Left ventricle myocardium inferior (tissue), 1 donor: ENCODE data around the gene ZNF202. TPM values are rescaled to one million over a fixed set of nuclear protein-coding genes. Genes with fewer than 3 reads are reported as not detected.

ENCODE experiments used
- DNase-seq: peaks from one replicate; pipeline ENCODE4 v3.0.0-alpha.2; 2020
- H3K27ac ChIP-seq: fragments of 200-600 bp; replicated peaks from 2 replicates; pipeline ENCODE4 v1.8.0; 2021
- H3K27me3 ChIP-seq: fragments of 200-600 bp; 2 replicates; pipeline ENCODE4 v1.8.0; 2021; ENCODE audit warnings: low read depth
- H3K36me3 ChIP-seq: fragments of 200-600 bp; 2 replicates; pipeline ENCODE4 v1.8.0; 2021
- H3K4me1 ChIP-seq: fragments of 200-600 bp; 2 replicates; pipeline ENCODE4 v1.8.0; 2021
- H3K4me3 ChIP-seq: fragments of 200-600 bp; 2 replicates; pipeline ENCODE4 v1.8.0; 2021; ENCODE audit warnings: mild to moderate bottlenecking, moderate library complexity
- H3K9me3 ChIP-seq: fragments of 200-600 bp; replicated peaks from 2 replicates; pipeline ENCODE4 v1.8.0; 2021
- CTCF ChIP-seq: fragments of 200-600 bp; IDR thresholded peaks from 2 replicates; pipeline ENCODE4 v1.8.0; 2021; ENCODE audit warnings: antibody characterized with exemption, mild to moderate bottlenecking, borderline replicate concordance
- intact Hi-C: fragments of 100-400 bp; cut with micrococcal nuclease; formaldehyde crosslinking; loops from one replicate; pipeline ENCODE4 v1.11.0; 2022
- total RNA-seq: library from RNA; stranded (reverse); fragmentation: NEBNext Ultra II Directional; extraction: Animal tissue kit (Norgen Biotek cat#: 25700); gene quantifications from one replicate; pipeline ENCODE4 v1.2.1, GENCODE V29; 2021
- donor health status: DM: no; HTN: yes; CAD: no; lungs with severe emphysema.

ZNF202 gene
- total RNA-seq, 1 donor from 2014 or later: 6.0 TPM

- no peak for TF ChIP-seq CTCF
- DNase-seq: no peak
- Histone ChIP-seq H3K9me3 (no peaks in the 10 kb centered on the region), H3K4me1 (no peaks in the 10 kb centered on the region), H3K4me3 (no peak overlapping the region), H3K36me3 (no peaks in the 10 kb centered on the region), H3K27ac (no peak overlapping the region), H3K27me3 (peaks cover 48% of the 10 kb centered on the region)
- intact Hi-C loops: no loop called here
These were observed 45.3 kb downstream of the ZNF202 start for GRCh38 chr11:123696183-123696582.

GRCh38 chr11:123695231-123695630 lies 46.2 kb downstream of the ZNF202 start:
- DNase-seq: no peak
- Histone ChIP-seq H3K4me1 (no peaks in the 10 kb centered on the region), H3K4me3 (no peak overlapping the region), H3K27ac (no peak overlapping the region), H3K27me3 (peaks cover 56% of the 10 kb centered on the region), H3K36me3 (no peaks in the 10 kb centered on the region), H3K9me3 (no peaks in the 10 kb centered on the region)
- TF ChIP-seq CTCF: no peak
- intact Hi-C loops: no loop called here

- H3K36me3 ChIP-seq: no peaks in the 10 kb centered on the region
- H3K9me3 ChIP-seq: no peaks in the 10 kb centered on the region
- TF ChIP-seq CTCF: no peak
- H3K27me3 ChIP-seq: peaks cover 63% of the 10 kb centered on the region
- intact Hi-C loops: no loop called here
- no peak overlapping the region for H3K4me3 ChIP-seq
- no peak for DNase-seq
- no peaks in the 10 kb centered on the region for H3K4me1 ChIP-seq
- H3K27ac ChIP-seq: no peak overlapping the region
These were observed 46.9 kb downstream of the ZNF202 start for GRCh38 chr11:123694551-123694950.

- no peak overlapping the region for H3K27ac ChIP-seq
- peaks cover 72% of the 10 kb centered on the region for H3K27me3 ChIP-seq
- no peak for DNase-seq
- no peaks in the 10 kb centered on the region for H3K4me1 ChIP-seq
- H3K9me3 ChIP-seq: no peaks in the 10 kb centered on the region
- intact Hi-C loops: no loop called here
- no peak for TF ChIP-seq CTCF
- H3K4me3 ChIP-seq: no peak overlapping the region
- H3K36me3 ChIP-seq: no peaks in the 10 kb centered on the region
These were observed 48.5 kb downstream of the ZNF202 start for GRCh38 chr11:123692961-123693360.

GRCh38 chr11:123690485-123690884 lies 51.0 kb downstream of the ZNF202 start:
- no peak for TF ChIP-seq CTCF
- no peak overlapping the region for H3K27ac ChIP-seq
- H3K4me3 ChIP-seq: no peak overlapping the region
- no peak for DNase-seq
- no peaks in the 10 kb centered on the region for H3K36me3 ChIP-seq
- no peaks in the 10 kb centered on the region for H3K9me3 ChIP-seq
- intact Hi-C loops: no loop called here
- H3K27me3 ChIP-seq: peaks cover 63% of the 10 kb centered on the region
- no peaks in the 10 kb centered on the region for H3K4me1 ChIP-seq

GRCh38 chr11:123684601-123685000 lies 56.9 kb downstream of the ZNF202 start:
- H3K4me1 ChIP-seq: no peaks in the 10 kb centered on the region
- no peak overlapping the region for H3K4me3 ChIP-seq
- no peaks in the 10 kb centered on the region for H3K36me3 ChIP-seq
- no peak overlapping the region for H3K27ac ChIP-seq
- H3K9me3 ChIP-seq: no peaks in the 10 kb centered on the region
- H3K27me3 ChIP-seq: peaks cover 25% of the 10 kb centered on the region
- TF ChIP-seq CTCF: no peak
- DNase-seq: no peak
- intact Hi-C loops: no loop called here
